GM18511 (cell line): Measurements from ENCODE around the gene EARS2.
A peak's percentile ranks its signal among the peaks of the same experiment; 100 is the strongest.

ENCODE experiments used
- ATAC-seq: cut with Tn5 transposase; IDR thresholded peaks from one replicate; pipeline ENCODE4 v1.9.1; 2021; ENCODE audit warnings: mild to moderate bottlenecking, moderate library complexity; ENCODE audit not compliant: unreplicated experiment

Gene EARS2

DNA sequence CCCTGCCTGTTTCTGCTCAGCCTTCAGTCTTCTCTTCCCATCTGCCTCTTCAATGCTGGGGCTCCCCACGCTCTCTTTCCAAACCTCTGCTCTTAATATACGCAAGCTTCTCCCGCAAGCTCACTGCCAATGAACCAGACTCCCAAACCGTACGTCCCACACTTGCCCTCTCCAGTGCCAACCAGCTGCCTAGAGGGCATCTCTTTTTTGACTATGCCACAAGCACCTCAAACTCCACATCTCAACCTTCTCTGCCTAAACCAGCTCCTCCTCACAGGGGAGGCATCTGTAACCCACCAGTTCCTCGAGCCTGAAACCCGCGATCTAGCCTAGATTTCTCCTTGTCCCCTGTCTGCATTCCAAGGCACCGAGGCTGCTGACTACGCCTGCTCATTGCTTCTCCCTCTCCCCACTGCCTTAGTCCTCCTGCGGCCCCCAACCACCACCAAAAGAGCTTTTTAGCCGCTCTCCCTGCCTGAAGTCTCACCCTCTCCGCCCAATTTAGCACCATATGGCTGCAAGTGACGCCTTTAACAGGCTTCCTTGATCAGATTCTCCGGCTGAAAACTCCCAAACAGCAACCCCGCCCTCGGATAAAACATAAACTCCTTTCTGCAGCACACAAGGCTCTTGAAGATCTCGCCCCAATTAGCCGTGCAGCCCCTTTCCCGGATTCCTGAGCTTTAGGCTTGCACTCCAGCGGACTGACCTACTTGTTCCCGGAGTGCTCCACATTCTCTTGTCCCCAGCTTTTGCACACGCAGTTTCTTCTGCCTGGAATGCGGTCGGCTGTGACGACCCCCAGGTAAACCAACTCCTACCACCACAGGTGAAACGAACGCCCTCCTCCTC, 48.3 kb downstream of the EARS2 start:
- no peak for ATAC-seq

DNA sequence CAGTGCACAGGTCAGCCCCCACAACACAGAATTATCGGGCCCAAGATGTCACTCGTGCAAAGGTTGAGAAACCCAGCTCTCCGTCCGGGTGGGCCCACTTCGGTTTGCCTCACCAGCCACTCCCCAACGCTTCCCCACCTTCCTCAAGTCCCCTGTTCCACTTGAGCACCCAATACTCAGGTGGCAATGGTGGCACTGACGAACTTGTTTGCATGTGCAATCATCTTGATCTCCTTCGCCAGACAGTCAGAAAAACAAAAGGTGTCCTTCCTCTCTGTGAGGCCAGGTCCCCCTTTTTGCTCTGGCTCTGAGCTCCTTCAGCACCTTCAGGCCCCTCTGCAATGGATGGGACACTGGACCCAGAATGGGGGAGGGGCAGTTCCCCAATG, 50.5 kb downstream of the EARS2 start:
- ATAC-seq = no peak

GRCh38 chr16:23505671-23506605, 51.2 kb downstream of the EARS2 start:
- no peak for ATAC-seq

DNA sequence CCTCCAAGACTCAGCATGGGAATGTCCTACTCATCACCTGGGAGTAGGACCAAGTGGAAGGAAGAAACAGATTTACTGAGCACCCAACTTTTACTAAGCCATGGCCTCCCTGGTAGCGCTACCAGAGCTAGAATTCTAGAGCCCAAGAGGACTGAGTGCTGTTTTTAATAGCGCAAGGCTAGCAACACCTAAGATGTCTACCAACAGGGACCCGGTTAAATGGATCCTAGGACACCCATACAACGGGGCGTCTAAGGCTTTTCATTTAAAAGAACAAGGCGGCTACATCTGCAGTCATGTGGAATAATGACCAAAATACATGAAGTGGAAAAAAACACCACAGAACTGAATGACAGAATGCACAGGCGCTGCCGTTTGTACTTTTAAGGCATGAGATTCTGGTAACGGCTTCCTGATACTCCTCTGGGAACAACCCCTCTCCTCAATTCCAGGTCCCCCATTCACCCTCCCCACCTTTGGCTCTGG, 51.9 kb downstream of the EARS2 start:
- peak; percentile 10 for ATAC-seq

- ATAC-seq = peak; percentile 75
Observed at GRCh38 chr16:23504453-23505179, 52.5 kb downstream of the EARS2 start.

GRCh38 chr16:23504076-23504452, 53.1 kb downstream of the EARS2 start:
- peak; percentile 9 for ATAC-seq

DNA sequence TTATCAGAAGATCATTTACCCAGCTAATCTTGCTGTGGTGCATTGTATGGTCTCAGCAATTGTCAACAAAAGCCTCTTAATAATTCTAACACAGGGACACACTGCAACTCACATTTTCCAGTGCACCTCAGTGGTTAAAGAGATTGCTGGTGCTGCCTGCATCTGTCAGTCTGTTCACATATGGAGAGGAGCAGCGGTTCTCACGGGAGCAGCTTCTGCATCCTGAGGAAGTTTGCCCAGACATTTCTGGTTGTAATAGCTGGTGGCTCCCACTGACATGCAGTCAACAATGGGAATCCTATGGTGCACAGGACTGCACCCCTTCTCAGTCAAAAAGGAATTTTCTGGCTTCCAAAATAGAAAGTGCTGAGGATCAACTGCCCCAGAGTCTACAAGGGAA, 54.7 kb downstream of the EARS2 start:
- ATAC-seq = no peak

GRCh38 chr16:23501291-23501690, 55.9 kb downstream of the EARS2 start:
- ATAC-seq = no peak

DNA sequence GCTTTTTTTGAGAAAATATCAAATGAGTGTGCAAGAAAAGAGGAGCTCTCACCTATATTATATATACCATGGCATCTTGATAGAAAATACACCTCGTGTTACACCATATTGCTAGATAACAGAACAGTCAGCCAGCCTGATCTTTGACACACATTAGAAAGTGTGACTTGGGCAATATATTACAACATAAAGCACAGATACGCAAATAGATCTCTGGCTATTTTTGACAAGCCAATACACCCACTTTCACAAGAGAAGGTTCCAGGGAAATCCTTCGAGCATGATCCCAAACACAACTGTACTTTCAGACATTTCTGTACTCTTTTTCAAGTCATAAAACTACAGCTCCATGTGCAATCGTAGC, 56.3 kb downstream of the EARS2 start:
- ATAC-seq = no peak

- ATAC-seq = no peak
Observed at GRCh38 chr16:23500212-23500861, 56.8 kb downstream of the EARS2 start.

DNA sequence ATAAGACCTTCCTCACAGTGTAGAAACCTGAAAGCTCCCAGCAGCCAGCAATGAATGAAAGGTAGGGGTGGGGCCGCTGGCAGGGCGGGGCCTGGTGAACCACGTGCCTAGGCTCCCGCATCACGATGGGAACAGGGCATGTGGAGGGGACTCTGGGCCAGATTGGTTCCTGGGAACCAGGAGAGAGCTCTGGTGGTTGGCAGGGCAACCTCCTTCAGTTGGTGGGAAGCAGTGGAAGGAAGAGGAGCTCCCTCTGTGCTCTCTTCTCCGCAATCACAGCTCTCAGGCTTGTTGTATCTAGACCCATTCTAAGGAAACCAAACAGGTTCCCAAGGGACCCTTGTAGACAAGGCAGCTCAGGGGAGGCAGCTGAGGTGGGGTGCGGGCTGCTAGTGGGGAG, 57.3 kb downstream of the EARS2 start:
- ATAC-seq = no peak

DNA sequence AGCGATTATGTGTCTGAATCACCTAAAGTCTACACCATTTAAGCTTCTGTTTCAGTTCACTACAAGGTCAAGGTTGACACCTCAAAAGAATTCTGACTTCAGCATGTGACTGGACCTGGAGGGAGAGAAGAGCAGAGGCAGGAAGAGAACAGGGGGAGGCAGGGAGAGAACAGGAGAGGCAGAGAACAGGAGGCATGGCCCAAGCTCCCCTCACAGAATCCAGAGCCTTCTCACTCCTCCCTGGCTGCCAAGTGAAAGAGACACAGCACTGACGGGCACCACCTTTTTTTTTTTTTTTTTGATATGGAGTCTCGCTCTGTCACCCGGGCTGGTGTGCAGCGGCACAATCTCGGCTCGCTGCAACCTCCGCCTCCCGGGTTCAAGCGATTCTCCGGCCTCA, 58.3 kb downstream of the EARS2 start:
- no peak for ATAC-seq

- no peak for ATAC-seq
Observed at GRCh38 chr16:23497543-23497868, 59.6 kb downstream of the EARS2 start.

DNA sequence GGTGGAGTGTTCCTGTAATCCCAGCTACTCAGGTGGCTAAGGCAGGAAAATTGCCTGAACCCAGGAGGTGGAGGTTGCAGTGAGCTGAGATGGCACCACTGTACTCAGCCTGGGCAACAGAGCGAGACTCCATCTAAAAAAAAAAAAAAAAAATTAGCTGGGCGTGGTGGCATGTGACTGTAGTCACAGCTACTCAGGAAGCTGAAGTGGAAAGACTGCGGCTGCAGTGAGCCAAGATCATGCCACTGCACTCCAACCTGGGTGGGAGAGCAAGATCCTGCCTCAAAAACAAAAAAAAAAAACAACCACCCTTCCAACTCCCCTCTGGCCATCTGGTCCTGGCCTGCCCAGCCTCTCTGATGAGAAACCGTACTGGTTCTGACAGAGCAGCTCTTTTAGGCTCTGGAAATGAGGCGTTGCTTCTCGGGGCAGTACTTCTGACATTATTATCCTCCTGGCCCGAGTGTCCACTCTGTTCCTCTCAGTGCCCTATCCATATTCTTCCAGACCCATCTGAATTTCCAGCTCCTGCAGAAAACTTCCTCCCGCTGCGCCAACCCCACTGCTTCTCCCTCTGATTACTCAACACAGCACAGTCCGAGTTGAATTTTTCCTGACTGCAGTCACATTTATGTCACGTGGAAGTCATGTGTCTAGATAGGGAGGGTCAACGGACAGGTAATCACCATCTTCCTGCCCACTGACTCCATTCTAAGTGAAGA, 60.2 kb downstream of the EARS2 start:
- no peak for ATAC-seq

- ATAC-seq = no peak
Observed at GRCh38 chr16:23495671-23496070, 61.5 kb downstream of the EARS2 start.

GRCh38 chr16:23494188-23494587, 63.0 kb downstream of the EARS2 start:
- ATAC-seq = no peak

GRCh38 chr16:23491490-23492391, 65.4 kb downstream of the EARS2 start:
- no peak for ATAC-seq

- no peak for ATAC-seq
Observed at GRCh38 chr16:23486480-23486879, 70.7 kb downstream of the EARS2 start.

- no peak for ATAC-seq
Observed at GRCh38 chr16:23485841-23486240, 71.3 kb downstream of the EARS2 start.
